CD14-positive monocyte (primary cell): ENCODE data around the gene SYT4. TPM values are rescaled to one million over a fixed set of nuclear protein-coding genes. Genes with fewer than 3 reads are reported as not detected.

Source experiments
- DNase-seq, 3 donors: peaks; one replicate each; pipeline ENCODE4 v3.0.0-alpha.2; 2011 to 2022
- H2AFZ ChIP-seq: 2 replicates; pipeline ENCODE4 v1.6.0; 2012; ENCODE audit warnings: mild to moderate bottlenecking, low read depth, low read length, inconsistent platforms; ENCODE audit not compliant: insufficient read depth, poor library complexity, severe bottlenecking
- H3K27ac ChIP-seq, 2 donors: 1 replicate in 1 of 2; 2 replicates in 1 of 2; pipeline ENCODE4 v1.5.1; 2012 to 2013; ENCODE audit warnings: low read length in 2 of 2, control low read depth in 1 of 2, inconsistent platforms in 1 of 2, low read depth in 1 of 2, mild to moderate bottlenecking in 1 of 2
- H3K27me3 ChIP-seq, 2 donors: one replicate each; pipeline versions ENCODE4 v1.6.0 to v1.6.1; 2011 to 2013; ENCODE audit warnings: low read length in 2 of 2; ENCODE audit not compliant: control insufficient read depth in 2 of 2, insufficient read depth in 2 of 2
- H3K36me3 ChIP-seq, 2 donors: replicated peaks in 1 of 2; 1 replicate in 1 of 2; 2 replicates in 1 of 2; pipeline versions ENCODE4 v1.5.1 to v1.6.1; 2012 to 2013; ENCODE audit warnings: low read length in 2 of 2, control low read depth in 1 of 2, inconsistent platforms in 1 of 2, mild to moderate bottlenecking in 1 of 2; ENCODE audit not compliant: insufficient read depth in 2 of 2, control insufficient read depth in 1 of 2
- H3K4me1 ChIP-seq, 2 donors: 1 replicate in 1 of 2; 2 replicates in 1 of 2; pipeline versions ENCODE4 v1.5.1 to v1.6.1; 2012 to 2013; ENCODE audit warnings: low read length in 2 of 2, control low read depth in 1 of 2, inconsistent platforms in 1 of 2, mild to moderate bottlenecking in 1 of 2, moderate library complexity in 1 of 2; ENCODE audit not compliant: insufficient read depth in 2 of 2, control insufficient read depth in 1 of 2
- H3K4me2 ChIP-seq: replicated peaks from 2 replicates; pipeline ENCODE3; 2012; ENCODE audit warnings: low read length, moderate library complexity, mild to moderate bottlenecking; ENCODE audit not compliant: poor library complexity, severe bottlenecking; ENCODE audit errors: extremely low read depth
- H3K4me3 ChIP-seq, 3 experiments: fragments of 200-600 bp in 1 of 3; sonication (generic) in 1 of 3; replicated peaks in 1 of 3; 1 replicate in 2 of 3; 2 replicates in 1 of 3; pipeline ENCODE4 v1.5.1; 2011 to 2013; ENCODE audit warnings: low read length in 3 of 3, mild to moderate bottlenecking in 3 of 3, control low read depth in 2 of 3, low read depth in 2 of 3, inconsistent platforms in 1 of 3, moderate library complexity in 1 of 3
- H3K79me2 ChIP-seq: 2 replicates; pipeline ENCODE4 v1.6.0; 2012; ENCODE audit warnings: mild to moderate bottlenecking, control low read depth, inconsistent platforms, low read length, moderate library complexity; ENCODE audit not compliant: insufficient read depth
- H3K9ac ChIP-seq: 2 replicates; pipeline ENCODE4 v1.6.0; 2017; ENCODE audit warnings: low read length, mild to moderate bottlenecking; ENCODE audit not compliant: insufficient read depth, poor library complexity, severe bottlenecking
- H3K9me3 ChIP-seq, 2 donors: replicated peaks in 1 of 2; 1 replicate in 1 of 2; 2 replicates in 1 of 2; pipeline versions ENCODE4 v1.5.1 to v1.6.1; 2012 to 2013; ENCODE audit warnings: low read length in 2 of 2, control low read depth in 1 of 2; ENCODE audit not compliant: control insufficient read depth in 1 of 2, insufficient read depth in 1 of 2
- H4K20me1 ChIP-seq: 2 replicates; pipeline ENCODE4 v1.6.0; 2012; ENCODE audit warnings: mild to moderate bottlenecking, low read length, control low read depth, moderate library complexity; ENCODE audit not compliant: insufficient read depth
- H3K27ac Mint-ChIP-seq, 7 donors: one replicate each; pipeline ENCODE4 v1.8.0; 2020; ENCODE audit warnings: mild to moderate bottlenecking in 7 of 7, mixed read lengths in 7 of 7, moderate library complexity in 6 of 7, inconsistent platforms in 2 of 7
- H3K27me3 Mint-ChIP-seq, 3 donors: one replicate each; pipeline ENCODE4 v1.8.0; 2021 to 2022; ENCODE audit warnings: low read depth in 3 of 3, mild to moderate bottlenecking in 3 of 3, mixed read lengths in 3 of 3, moderate library complexity in 3 of 3, inconsistent platforms in 1 of 3
- H3K36me3 Mint-ChIP-seq, 2 donors: one replicate each; pipeline ENCODE4 v1.8.0; 2020; ENCODE audit warnings: mixed read lengths in 2 of 2, inconsistent platforms in 1 of 2, mild to moderate bottlenecking in 1 of 2
- H3K4me1 Mint-ChIP-seq: one replicate; pipeline ENCODE4 v1.8.0; 2020; ENCODE audit warnings: mild to moderate bottlenecking, mixed read lengths
- H3K4me3 Mint-ChIP-seq, 2 donors: one replicate each; pipeline ENCODE4 v1.8.0; 2020; ENCODE audit warnings: mild to moderate bottlenecking in 2 of 2, mixed read lengths in 2 of 2, moderate library complexity in 1 of 2
- H3K9me3 Mint-ChIP-seq, 7 donors: one replicate each; pipeline ENCODE4 v1.8.0; 2020 to 2022; ENCODE audit warnings: mixed read lengths in 7 of 7, mild to moderate bottlenecking in 6 of 7, moderate library complexity in 6 of 7, inconsistent platforms in 2 of 7
- WGBS: methylation state at CpG from one replicate; pipeline ENCODE4 v1.1.5; 2013; ENCODE audit warnings: missing lambda C conversion rate; ENCODE audit not compliant: insufficient coverage; 5-methylcytosine and 5-hydroxymethylcytosine counted together
- intact Hi-C, 2 donors: fragments of 100-400 bp; cut with micrococcal nuclease; formaldehyde crosslinking; loops; one replicate each; pipeline versions ENCODE4 v1.15.0 to v1.15.1; 2023
- polyA plus RNA-seq, 3 donors: library from polyadenylated mRNA; depleted of rRNA in 1 of 3; unstranded in 2 of 3; stranded (reverse) in 1 of 3; fragments of 300-500 nt in 2 of 3; fragments of >200 nt in 1 of 3; fragmentation: Illumina TruSeq in 2 of 3; gene quantifications; 1 replicate in 2 of 3; 2 replicates in 1 of 3; pipeline ENCODE4 v1.2.3, GENCODE V29; 2012 to 2021
- TF ChIP-seq, protein P1 (sequence below): fragments of 200-600 bp; IDR thresholded peaks from one replicate; pipeline ENCODE4 v1.8.0; 2022; ENCODE audit warnings: antibody characterized with exemption, mild to moderate bottlenecking

The SYT4 gene
- polyA plus RNA-seq, 3 donors, result not detected

- DNase-seq, result no peak
- Mint-ChIP-seq H3K9me3 (no peaks in the 10 kb centered on the region), H3K27me3 (peaks cover 4 to 16% (median 15%) of the 10 kb centered on the region in 3 donors), H3K4me1 (no peaks in the 10 kb centered on the region), H3K4me3 (peak overlapping the region in 1 of 2 donors; percentile 12), H3K36me3 (no peaks in the 10 kb centered on the region), H3K27ac (no peak overlapping the region)
- Histone ChIP-seq H3K27me3 (peaks cover 3 to 14% of the 10 kb centered on the region in 2 donors), H3K4me3 (no peak overlapping the region), H3K27ac (no peak overlapping the region), H4K20me1 (no peaks in the 10 kb centered on the region), H3K4me2 (no peak overlapping the region), H3K36me3 (no peaks in the 10 kb centered on the region), H3K9me3 (no peaks in the 10 kb centered on the region), H3K9ac (no peak overlapping the region), H3K79me2 (no peaks in the 10 kb centered on the region), H3K4me1 (no peaks in the 10 kb centered on the region), H2AFZ (no peak overlapping the region)
- intact Hi-C loops, result loop anchor here (10.0 kb wide), 2 partner anchors 984 to 1164 kb away; no protein-coding TSS in a partner anchor
- TF ChIP-seq, protein P1, sequence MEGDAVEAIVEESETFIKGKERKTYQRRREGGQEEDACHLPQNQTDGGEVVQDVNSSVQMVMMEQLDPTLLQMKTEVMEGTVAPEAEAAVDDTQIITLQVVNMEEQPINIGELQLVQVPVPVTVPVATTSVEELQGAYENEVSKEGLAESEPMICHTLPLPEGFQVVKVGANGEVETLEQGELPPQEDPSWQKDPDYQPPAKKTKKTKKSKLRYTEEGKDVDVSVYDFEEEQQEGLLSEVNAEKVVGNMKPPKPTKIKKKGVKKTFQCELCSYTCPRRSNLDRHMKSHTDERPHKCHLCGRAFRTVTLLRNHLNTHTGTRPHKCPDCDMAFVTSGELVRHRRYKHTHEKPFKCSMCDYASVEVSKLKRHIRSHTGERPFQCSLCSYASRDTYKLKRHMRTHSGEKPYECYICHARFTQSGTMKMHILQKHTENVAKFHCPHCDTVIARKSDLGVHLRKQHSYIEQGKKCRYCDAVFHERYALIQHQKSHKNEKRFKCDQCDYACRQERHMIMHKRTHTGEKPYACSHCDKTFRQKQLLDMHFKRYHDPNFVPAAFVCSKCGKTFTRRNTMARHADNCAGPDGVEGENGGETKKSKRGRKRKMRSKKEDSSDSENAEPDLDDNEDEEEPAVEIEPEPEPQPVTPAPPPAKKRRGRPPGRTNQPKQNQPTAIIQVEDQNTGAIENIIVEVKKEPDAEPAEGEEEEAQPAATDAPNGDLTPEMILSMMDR, result no peak
Measured at GRCh38 chr18:43278355-43278754, 1.1 kb upstream of the SYT4 start.

- Histone ChIP-seq H3K9ac (no peak overlapping the region), H3K27ac (no peak overlapping the region), H4K20me1 (no peaks in the 10 kb centered on the region), H3K36me3 (no peaks in the 10 kb centered on the region), H3K9me3 (no peaks in the 10 kb centered on the region), H2AFZ (no peak overlapping the region), H3K27me3 (peaks cover 3 to 14% of the 10 kb centered on the region in 2 donors), H3K4me1 (no peaks in the 10 kb centered on the region), H3K4me3 (no peak overlapping the region), H3K4me2 (no peak overlapping the region), H3K79me2 (no peaks in the 10 kb centered on the region)
- DNase-seq, result no peak
- no peaks in the 10 kb centered on the region for H3K36me3 Mint-ChIP-seq
- peaks cover 4 to 15% (median 15%) of the 10 kb centered on the region in 3 donors for H3K27me3 Mint-ChIP-seq
- H3K9me3 Mint-ChIP-seq, result no peaks in the 10 kb centered on the region
- H3K4me3 Mint-ChIP-seq, result no peak overlapping the region
- H3K4me1 Mint-ChIP-seq, result no peaks in the 10 kb centered on the region
- intact Hi-C loops, result loop anchor here (10.0 kb wide), 2 partner anchors 982 to 1162 kb away; no protein-coding TSS in a partner anchor
- H3K27ac Mint-ChIP-seq, result no peak overlapping the region
- TF ChIP-seq, protein P1, result no peak
- no CpG with 5 or more reads among the region's 3 CpGs for WGBS
Measured at GRCh38 chr18:43276491-43276890, 799 bp downstream of the SYT4 start.
